Daoy (cell line): Measurements from ENCODE around the gene FOXC2. TPM values are rescaled to one million over a fixed set of nuclear protein-coding genes. Genes with fewer than 3 reads are reported as not detected.

Experiments used
- DNase-seq: peaks from one replicate; pipeline ENCODE4 v3.0.0-alpha.2; 2015; ENCODE audit warnings: low read depth
- total RNA-seq: library from RNA; depleted of rRNA; stranded (reverse); fragments of >200 nt; shearing (Covaris generic); gene quantifications from 2 replicates; pipeline ENCODE4 v1.2.3, GENCODE V29; 2014; rRNA removed

FOXC2 gene
- total RNA-seq, 1 experiment from 2014 or later: 5.4 TPM

DNA sequence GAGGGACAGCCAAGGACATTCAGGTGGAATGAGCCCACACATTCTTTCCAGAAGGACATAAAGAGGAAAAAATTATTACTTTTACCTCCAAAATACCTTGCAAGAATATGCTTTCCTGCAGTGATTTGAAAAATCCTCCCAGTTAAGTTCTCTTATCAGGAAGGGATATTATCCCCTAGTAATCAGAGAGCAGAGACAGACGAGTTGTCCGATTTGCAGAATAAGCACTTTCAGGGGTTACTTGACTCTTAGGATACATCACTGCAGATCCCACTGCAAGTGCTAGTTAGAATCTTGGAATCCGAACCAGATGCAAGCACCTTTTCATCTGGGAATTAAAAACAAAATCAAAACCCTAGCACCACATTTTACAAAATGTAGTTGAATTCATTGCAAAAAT is 45.3 kb downstream of the FOXC2 start:
- no peak for DNase-seq

DNA sequence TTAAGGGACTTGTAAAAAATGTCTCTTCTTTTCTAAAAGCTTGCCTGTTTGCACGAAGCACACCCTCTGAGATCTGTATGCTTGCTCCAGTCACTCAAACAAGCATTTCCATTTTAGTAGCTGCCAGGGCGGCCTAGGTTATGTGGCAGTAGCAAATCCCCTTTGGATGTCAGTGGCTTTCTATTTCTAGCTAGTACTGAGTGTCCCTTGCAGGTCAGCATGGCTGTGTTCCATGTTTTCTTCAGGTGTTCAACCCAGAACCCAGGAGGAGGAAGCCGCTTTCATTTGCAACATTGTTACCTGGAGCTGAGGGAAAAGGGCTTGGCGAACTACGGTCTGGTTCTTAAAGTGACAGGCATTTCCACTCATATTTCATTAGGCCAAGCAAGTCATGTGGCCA is 48.1 kb downstream of the FOXC2 start:
- DNase-seq: no peak

DNA sequence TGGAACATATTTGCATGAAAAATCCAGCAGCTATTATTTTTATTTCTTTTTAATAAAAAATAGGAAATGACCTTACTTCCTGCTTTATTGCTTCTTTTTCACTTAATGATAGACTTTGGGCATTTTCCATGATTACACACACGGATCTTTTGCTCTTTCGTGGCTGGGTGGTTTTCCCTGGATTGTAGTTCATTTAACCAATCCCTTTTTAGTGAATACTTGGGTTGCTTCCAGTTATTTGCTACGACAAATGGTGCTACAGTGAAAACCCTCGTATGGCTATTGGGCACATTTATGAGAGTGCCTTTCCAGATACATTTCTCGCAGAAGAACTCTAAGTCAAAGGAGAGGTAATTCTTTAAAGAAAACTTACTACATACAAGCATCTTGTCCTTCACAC is 50.3 kb downstream of the FOXC2 start:
- no peak for DNase-seq

DNA sequence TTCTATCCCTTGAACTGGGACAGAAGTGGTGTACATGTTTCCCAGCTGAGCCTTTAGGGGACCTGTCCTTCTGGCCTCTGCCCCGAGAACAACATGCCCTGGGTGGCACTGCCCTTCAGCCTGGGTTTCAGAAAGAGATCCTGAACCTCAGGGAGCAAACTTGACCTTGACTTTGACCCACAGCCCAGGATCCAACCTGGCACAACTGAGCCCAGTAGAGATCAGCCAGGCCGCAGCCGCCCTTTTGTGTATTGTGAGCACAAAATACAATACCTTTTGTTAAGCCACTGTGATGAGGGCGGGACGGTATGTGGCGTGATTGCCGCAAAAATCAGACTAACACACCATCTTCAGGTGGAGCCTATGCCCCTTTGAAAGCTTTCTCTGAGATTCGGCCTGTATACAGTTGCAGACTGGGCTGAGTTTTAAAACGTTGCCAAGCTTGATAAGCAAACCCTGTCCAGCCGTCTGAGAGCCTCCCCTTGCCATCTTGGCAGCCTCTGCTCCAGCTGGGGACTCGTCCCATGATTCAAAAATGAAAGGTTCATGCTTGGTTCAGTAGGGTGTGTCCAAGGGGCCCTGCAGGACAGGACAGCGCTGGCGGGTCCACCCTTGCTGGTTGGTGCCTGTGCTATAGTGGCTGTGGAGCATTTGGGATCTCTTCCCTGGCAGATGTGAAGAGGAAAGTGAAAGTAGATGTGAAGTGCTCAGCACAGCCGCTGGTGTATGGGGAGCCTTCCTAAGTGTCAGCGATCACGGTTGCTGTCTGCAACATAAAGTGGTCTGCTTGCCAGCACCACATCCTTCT is 52.0 kb downstream of the FOXC2 start:
- DNase-seq: peak; percentile 58

Other genes with a start within 250 kb of the FOXC2 start
- 2.1 and 2.2 TPM in 2 replicates for gene FOXF1, start 56.3 kb upstream of the FOXC2 start, total RNA-seq
- gene MTHFSD, start 11.6 kb upstream of the FOXC2 start, total RNA-seq: 6.5 and 13.9 TPM in 2 replicates
- 4.9 and 5.0 TPM in 2 replicates for gene FOXL1, start 11.7 kb downstream of the FOXC2 start, total RNA-seq